GOT3 (cell line): Measurements from ENCODE around the gene TMEM151B.

ENCODE experiments used
- DNase-seq: peaks from one replicate; lab custom pipeline; 2025; ENCODE audit warnings: mixed read lengths; lab: John Stamatoyannopoulos, UW

The TMEM151B gene

DNA sequence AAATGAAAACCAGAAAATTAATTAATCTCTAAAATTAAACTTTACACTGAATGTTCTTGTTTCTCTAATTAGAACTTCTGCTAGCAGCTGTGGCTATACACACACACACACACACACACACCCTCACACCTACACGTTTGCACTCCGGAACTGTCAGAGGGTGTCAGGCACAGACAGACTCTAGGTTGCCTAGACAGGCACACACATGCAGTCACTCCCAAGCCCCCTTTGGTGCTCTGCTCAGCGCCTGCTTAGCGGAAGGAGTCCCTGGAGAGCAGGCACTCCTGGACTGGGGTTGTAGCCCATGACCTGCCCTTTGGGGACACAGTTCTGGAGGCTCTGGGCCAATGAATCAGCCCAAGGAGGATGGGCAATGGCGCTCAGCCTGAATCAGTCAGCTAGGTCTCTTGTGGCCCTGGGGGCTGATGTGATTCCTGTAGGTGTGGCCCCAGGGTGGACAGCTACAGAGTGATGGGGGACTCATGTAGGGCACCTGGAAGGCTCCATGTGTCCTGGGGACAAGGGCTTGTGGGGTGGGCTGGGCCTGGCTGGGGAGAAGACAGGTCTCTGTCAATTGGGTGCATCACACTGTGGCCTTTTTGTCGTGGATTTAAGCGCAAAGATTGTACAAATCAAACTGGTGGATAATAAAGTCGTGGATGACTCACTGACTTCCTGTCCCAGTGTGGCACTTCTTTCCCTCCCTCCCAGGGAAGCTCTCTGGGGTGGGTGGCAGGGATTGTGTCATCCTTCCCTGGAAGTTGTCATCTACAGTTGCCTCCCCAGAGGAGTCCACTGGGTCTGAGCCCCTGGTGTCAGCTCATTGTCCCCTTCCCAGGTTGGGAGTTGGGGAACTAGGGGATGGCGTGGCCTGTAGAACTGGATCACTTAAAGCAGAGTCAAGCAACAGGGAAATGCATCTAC lies 8.8 kb downstream of the TMEM151B start:
- no peak for DNase-seq

GRCh38 chr6:44284121-44284520 lies 13.9 kb downstream of the TMEM151B start:
- DNase-seq = no peak

DNA sequence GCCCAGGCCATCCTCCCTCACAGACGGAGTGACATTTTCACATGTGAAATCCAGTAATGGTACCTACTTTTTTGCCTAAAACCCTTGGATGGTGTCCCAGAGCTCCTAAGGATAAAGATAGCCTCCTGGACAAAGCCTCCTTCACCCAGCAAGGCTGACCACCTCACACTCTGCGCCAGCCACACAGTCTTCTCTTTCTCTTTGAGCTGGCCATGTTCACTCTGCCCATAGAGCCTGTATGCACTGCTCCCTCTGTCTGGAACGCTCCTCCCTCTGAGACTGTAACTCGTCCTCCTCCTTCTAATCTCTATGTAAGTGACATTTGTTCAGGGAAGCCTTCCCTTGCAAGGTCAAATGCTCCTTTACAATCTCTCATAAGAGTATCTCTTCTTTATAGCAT lies 14.6 kb downstream of the TMEM151B start:
- DNase-seq = no peak

GRCh38 chr6:44285552-44286284 lies 15.5 kb downstream of the TMEM151B start:
- no peak for DNase-seq

DNA sequence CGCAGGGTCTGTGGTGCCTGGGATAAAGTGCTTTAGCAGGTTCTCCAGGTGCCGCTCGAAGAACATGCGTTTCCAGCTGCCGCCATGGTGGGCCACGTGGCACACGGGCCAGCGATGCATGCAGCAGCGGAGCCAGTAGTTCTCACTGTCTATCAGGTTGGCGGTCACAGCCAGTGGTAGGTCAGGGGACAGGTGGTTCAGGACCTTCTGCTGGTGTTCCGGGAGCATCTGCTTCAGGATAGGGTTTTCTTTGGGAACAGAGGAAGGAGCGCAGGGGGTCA lies 16.0 kb downstream of the TMEM151B start:
- no peak for DNase-seq

DNA sequence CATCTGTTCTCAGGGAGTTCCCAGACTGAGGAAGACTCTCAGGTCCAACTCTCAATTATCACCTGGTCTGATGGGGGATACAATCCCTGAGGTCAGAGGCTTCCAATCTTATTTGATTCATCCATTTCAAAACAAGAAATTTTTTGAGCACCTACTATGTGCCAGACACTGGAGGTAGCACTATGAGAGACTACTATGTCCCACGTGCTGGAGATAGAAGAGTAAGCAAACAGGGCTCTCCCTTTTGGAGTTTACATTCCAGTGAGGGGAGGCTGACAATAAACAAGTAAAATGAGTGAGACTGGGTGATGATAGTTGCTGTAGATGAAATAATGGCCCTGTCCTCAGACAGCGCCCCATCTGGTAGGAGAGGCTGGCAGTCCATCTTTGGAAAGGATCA lies 16.5 kb downstream of the TMEM151B start:
- DNase-seq = no peak

DNA sequence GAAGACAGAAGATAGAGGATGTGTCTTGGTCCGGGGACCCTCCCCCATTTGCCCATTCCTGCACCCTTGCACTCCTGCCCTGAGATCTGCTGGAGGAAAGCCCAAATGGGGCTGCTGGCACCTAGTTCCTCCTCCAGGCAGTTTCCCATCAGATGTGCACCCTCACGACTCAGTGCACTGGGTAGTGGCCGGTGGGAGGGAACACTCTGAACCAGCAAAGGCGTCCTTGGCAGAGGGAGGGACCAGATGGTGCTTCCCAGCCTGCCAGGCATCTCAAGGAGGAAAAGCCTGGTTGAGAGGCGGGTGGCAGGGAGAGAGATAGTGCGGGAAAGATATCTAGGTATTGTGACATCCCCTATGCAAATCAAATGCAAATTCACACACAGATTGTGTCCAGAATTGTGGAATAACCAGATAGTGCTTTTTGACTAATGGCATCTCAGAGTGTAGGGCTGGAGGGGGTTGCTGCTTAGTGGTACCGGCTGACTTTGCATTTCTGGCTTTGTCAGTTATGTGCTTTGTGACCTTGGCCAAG lies 19.5 kb downstream of the TMEM151B start:
- DNase-seq = no peak

DNA sequence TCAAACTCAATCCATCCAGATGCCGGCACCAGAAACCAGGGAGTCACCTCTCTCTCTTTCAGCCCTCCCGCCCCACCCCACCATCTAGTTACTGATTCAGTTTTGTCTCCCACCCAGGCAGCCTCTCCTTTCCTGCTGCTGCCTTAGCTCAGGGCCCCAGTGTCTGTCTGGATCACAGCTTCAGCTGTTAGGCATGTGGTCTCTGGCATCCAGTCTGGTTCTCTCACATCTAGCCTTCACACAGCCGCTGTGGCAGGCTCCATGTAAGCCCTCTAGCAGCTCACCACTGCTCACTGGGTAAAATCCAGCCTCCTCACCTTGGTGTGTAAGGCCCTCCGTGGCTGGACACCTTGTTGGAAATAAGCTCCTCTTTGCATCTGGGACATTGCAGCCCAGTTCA lies 21.6 kb downstream of the TMEM151B start:
- DNase-seq = no peak

GRCh38 chr6:44292661-44293365 lies 22.6 kb downstream of the TMEM151B start:
- DNase-seq = no peak

DNA sequence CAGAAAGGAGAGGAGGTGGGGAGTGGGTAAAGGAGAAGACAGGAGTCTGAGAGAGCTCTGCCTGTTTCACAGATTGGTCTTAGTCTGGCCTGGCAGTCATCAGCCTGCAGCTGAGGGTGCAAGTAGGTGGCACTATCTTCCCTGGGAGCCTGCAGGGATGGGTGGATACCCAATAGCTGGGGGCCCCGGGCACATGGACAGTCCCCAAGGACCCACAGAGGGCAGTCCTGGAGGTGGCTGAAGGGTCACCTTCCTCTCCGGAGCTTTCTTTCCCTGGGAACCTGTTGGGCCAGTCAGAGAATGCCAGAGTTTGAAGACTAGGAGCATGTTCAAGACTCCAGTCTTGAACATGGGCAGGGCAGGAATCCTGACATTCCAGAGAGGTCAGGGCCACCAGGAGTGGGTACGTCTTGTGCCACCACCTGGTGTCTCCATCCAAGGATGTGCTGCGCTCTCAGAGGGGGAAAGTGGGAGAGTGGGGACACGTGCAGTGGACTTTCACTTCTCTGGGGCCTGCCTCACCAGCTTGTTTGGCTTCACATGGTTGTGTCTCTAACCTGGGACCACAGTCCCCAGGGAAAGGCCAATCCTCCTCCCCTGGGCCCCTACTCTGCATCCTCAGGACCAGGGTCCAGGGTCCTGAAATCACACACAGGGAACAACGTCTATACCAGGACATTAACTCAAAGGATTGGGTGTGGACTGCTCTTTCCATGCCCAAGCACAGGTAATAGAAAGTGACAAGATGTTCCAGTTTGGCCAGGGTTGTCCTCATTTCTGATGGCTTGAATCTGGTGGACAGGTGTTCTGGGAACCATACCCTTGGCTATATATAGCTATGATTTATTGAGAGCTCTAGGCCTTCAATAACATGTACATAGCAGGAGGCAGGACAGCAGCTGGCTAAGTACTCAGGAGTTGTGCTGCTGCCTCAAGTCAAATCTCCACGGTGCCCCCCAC lies 24.9 kb downstream of the TMEM151B start:
- DNase-seq = no peak

GRCh38 chr6:44297063-44298038 lies 27.1 kb downstream of the TMEM151B start:
- no peak for DNase-seq

DNA sequence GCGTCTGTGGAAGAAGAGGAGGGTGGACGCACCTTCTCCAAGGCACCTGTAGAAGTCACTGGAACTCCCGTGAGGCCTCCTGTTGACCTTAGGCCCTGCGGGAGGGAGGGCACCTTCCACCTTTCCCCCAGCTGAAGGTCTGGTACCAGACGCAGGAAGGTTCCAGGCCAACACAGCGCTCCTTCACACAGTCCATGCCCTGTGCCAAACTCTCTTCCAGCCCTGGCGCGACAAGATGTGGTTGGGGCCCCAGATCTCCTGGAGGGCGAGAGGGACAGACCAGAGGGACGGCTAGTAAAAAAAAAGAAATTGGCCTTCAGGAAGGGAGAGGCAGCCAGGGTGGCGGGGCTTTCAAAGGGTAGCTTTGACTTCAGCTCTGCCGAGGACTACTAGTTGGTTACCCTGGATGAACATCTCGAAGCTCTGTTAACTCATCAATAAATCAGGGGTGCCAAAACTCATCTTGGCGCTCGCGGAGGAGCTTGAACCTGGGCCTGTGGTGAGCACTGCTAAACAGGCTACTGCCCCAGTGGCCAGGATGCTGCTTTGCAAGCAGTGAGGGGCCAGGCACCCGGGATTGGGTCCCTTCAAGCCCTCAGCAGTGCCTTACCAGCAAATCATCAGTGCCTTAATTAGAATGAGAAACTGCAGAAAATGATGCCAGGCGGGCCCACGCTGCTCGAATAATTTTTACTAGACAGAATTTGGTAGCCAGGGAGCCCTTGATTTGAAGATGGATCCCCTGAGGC lies 28.0 kb downstream of the TMEM151B start:
- no peak for DNase-seq

DNA sequence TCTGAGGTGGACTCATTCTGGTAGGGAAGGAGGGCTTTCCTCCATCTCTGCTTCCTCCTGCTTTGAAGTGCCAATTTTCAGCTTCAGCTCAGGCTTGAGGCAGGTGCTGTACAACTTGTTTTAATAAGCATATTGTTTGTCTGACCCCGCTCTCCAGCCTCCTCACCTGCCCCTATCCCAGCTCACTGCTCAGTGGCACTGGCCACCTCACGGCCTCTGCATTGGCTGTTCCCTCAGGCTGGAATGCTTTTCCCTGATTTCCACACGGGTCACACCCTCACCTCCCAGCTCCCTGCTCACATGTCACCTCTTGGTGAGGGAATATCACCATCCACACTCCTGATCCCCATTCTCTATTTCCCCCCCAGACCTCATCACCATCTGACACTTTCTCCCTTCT lies 28.6 kb downstream of the TMEM151B start:
- no peak for DNase-seq

GRCh38 chr6:44300292-44300823 lies 30.1 kb downstream of the TMEM151B start:
- no peak for DNase-seq

DNA sequence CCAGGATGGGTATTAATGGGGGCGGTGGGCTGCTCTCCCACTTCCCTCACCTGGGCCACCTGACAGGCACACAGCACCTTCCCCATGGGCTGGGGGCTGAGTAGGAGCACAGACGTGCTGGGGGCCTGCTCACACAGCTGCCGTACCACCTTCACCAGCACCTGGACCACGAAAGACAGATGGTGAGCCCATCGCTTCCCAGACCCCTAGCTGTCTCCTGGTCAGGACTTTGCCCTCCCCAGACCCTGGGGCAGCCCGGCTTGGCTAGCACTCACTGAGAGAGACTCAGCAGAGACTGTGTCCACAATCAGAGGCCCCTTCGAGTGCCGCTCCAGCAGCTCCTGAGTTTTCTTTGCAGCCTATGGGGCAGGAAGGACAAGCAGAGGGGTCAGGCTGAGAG lies 30.9 kb downstream of the TMEM151B start:
- DNase-seq = no peak

DNA sequence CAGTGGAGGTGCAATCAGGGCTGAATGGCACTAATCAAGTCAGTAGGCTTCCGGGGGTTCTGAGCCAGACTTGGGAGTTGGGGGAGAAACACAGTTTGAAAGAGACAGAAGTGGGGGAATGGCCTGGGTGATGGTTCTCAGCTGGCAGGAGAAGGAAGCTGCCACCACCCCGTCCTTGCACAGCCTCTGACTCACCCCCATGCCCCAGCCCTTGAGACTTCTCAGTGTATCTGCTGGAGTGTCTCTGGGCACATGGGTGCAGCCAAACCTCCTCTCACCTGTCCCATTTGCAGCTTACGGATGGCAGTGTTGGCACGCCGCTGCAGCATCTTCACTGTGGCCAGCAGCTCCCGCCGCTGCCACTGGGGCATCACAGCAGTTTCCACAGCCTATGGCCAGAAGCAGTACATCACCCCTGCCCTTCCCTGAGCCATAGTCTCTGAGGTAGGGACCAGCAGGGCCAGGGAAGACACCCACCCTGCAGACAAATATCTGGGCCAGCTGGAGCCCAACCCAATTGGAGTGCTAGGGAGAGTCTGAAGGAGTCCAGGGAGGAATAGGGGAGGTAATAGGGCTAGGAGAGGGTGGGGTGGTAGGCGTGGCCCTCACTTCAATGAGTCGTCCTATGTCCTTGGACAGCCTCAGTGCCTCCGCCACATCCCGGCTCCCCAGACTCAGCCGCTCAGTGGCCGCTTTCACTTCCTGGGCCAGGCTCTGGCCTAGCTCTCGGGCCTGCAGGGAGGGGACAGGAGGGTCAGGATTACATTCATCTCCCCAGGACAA lies 31.7 kb downstream of the TMEM151B start:
- DNase-seq = no peak

- no peak for DNase-seq
Measured at GRCh38 chr6:44302856-44303255, 32.6 kb downstream of the TMEM151B start.

DNA sequence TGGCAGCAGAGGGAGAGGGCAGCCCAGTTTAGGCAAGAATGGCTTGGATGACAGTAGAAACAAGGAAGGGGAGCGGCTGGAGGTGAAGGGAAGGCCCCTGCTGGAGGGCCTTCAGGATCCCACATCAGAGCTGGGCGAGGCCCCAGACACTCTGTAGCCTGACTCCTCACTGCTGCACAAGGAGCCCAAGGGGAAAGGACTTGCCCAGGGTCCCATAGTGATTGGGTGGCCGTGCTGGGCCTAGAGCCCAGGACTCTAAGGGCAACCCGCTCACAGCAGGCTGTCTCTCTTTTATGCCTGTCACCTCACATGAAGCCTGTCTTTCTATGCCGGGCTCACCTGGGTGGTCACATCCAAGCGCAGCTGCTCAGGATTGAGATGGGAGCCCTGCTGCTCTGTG lies 33.6 kb downstream of the TMEM151B start:
- DNase-seq = no peak
